ENCODE measurements around the gene UGT1A1.
"Not testable (repeated sequence)": the region's sequence is repeated elsewhere in the genome, so short reads cannot be mapped to it uniquely, and the experiment has no call there.

Gene UGT1A1

DNA sequence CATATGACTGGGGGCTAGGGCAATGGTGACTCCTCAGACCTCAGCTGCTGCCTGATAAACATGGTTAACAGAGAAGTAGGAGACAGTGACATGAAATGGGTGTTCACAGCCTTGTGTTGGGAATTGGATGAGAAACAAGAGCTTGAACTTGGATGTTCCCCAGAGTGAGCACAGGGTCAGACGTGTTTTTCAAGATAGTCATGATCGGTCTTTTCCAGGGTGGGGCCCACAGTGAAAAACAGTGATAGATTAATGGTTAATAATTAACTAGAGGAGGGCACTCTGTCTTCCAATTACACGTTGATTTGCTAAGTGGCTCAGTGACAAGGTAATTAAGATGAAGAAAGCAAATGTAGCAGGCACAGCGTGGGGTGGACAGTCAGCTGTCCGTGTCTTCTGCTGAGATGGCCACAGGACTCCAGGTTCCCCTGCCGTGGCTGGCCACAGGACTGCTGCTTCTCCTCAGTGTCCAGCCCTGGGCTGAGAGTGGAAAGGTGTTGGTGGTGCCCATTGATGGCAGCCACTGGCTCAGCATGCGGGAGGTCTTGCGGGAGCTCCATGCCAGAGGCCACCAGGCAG is 31.3 kb upstream of the UGT1A1 start, which contains the start of gene UGT1A3:
Gene UGT1A3, plus strand, starts transcription at position 320 of the 579 bp plus-strand sequence. Its CDS starts 85 bp downstream, at position 405.
- TF ChIP-seq, protein P1, sequence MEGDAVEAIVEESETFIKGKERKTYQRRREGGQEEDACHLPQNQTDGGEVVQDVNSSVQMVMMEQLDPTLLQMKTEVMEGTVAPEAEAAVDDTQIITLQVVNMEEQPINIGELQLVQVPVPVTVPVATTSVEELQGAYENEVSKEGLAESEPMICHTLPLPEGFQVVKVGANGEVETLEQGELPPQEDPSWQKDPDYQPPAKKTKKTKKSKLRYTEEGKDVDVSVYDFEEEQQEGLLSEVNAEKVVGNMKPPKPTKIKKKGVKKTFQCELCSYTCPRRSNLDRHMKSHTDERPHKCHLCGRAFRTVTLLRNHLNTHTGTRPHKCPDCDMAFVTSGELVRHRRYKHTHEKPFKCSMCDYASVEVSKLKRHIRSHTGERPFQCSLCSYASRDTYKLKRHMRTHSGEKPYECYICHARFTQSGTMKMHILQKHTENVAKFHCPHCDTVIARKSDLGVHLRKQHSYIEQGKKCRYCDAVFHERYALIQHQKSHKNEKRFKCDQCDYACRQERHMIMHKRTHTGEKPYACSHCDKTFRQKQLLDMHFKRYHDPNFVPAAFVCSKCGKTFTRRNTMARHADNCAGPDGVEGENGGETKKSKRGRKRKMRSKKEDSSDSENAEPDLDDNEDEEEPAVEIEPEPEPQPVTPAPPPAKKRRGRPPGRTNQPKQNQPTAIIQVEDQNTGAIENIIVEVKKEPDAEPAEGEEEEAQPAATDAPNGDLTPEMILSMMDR (IDR thresholded peaks at IDR 0.05; ENCODE audit: low read depth, low read length, missing control alignments): no peak
- no peak within 1 kb of the TSS for H3K4me3 ChIP-seq (ENCODE audit: low read depth, low read length)
- no peak for DNase-seq (ENCODE audit: low read depth)
- in situ Hi-C loops (cut with HindIII; ENCODE audit: low sequenced_read_pairs): no loop called here

DNA sequence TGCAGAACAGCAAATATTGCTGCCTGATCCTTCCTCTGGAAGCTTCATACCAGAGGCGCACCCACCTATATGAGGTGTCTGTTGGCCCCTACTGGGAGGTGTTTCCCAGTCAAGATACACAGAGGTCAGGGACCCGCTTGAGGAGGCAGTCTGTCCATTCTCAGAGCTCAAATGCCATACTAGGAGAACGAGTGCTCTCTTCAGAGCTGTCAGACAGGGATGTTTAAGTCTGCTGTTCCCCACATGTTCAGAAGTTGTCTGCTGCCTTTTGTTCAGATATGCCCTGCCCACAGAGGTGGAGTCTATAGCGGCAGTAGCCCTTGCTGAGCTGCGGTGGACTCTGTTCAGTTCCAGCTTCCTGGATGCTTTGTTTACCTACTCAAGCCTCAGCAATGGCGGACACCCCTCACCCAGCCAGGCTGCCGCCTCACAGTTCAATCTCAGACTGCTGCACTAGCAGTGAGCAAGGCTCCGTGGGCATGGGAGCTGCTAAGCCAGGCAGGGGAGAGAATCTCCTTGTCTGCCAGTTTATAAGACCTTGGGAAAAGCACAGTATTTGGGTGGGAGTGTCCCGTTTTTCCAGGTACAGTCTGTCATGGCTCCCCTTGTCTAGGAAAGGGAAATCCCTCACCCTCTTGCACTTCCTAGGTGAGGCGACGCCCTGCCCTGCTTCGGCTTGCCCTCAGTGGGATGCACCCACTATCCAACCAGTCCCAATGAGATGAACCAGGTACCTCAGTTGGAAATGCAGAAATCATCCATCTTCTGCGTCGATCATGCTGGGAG is 23.0 kb upstream of the UGT1A1 start:
- in situ Hi-C loops (cut with HindIII; ENCODE audit: low sequenced_read_pairs); DNase-seq (ENCODE audit: low read depth); H3K4me3 ChIP-seq (ENCODE audit: low read depth, low read length): not testable (repeated sequence)

DNA sequence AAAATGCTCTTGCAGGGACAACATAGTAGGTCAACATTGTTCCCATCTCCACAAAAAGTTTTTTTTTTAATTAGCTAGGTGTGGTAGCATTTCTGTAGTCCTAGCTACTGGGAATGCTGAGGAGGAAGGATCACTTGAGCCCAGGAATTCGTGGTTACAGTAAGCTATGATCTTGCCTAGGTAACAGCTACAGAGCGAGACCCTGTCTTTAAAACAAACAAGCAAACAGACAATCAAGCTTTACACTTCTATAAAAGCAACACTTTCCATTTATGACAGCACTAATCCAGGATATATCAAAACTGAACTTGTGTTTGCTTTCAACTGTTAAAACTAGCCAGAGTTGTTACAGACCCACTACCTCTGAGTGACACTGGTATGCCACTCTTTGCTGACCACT is 19.2 kb upstream of the UGT1A1 start:
- no peak for DNase-seq (ENCODE audit: low read depth)
- H3K4me3 ChIP-seq (ENCODE audit: low read depth, low read length): no peak overlapping the region
- TF ChIP-seq, protein P1 (IDR thresholded peaks at IDR 0.05; ENCODE audit: low read depth, low read length, missing control alignments): no peak
- in situ Hi-C loops (cut with HindIII; ENCODE audit: low sequenced_read_pairs): no loop called here

DNA sequence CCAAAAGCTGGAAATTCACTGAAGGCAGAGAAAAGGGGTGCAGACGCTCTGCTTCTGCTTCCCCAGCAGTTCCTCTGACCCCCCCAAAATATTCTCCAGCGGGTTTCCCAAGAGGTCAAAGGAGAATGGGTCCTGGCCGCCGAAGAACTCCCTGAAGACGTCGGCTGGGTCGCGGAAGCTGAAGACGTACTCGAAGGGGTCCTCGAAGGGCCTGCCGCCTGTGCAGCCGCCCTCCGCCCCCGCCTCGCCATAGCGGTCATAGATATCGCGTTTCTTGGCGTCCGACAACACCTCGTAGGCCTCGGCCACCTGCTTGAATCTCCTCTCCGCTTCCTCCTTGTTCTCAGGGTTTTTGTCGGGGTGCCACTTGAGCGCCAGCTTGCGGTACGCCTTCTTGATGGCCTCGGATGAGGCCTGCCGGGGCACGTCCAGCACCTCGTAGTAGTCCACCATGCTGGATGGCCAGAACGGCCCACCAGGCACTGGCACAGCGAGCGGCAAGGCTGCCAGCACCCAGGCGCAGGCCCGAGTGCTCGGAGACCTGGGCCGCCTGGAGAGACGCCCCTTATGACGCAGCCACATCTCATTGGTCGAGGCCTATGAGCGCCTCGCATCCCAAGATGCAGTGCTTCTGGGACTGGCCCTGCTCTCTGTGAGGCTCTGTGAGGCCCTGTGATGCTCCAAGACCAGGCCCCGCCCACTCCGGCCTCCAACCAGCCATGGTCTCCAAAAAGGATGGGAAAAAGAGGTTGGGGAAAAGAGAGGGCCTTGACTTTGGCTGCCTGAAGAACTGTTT is 16.4 kb upstream of the UGT1A1 start:
- no peak for DNase-seq (ENCODE audit: low read depth)
- H3K4me3 ChIP-seq (ENCODE audit: low read depth, low read length): no peak overlapping the region
- in situ Hi-C loops (cut with HindIII; ENCODE audit: low sequenced_read_pairs): no loop called here
- TF ChIP-seq, protein P1 (IDR thresholded peaks at IDR 0.05; ENCODE audit: low read depth, low read length, missing control alignments): no peak

DNA sequence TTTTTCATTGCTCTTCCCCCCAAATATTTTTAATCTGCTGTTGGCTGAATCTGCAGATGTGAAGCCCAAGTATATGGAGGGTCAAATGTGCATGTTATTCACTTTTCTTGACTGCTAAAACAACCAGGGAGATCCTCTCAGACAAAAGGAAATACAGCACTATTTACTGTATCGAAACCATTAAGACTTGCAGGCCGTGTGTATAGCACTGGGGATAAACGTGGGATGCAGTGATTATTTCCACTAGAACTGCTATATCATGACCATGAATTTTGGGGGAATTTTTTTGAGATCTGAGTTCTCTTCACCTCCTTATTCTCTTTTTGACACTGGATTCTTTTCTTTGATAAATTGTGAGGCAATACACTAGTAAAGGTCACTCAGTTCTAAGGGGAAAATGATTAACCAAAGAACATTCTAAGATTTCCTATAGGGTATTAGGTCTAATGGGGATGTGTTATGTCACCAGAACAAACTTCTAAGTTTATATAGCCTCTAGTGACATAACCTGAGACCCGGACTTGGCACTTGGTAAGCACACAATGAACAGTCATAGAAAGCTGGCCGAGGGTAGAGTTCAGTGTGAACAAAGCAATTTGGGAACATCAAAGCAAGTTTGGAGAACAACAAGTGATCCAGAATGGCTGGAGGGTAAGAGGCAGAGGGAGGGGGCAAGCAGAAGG is 14.9 kb upstream of the UGT1A1 start:
- TF ChIP-seq, protein P1 (IDR thresholded peaks at IDR 0.05; ENCODE audit: low read depth, low read length, missing control alignments): no peak
- in situ Hi-C loops (cut with HindIII; ENCODE audit: low sequenced_read_pairs): no loop called here
- no peak overlapping the region for H3K4me3 ChIP-seq (ENCODE audit: low read depth, low read length)
- DNase-seq (ENCODE audit: low read depth): no peak

DNA sequence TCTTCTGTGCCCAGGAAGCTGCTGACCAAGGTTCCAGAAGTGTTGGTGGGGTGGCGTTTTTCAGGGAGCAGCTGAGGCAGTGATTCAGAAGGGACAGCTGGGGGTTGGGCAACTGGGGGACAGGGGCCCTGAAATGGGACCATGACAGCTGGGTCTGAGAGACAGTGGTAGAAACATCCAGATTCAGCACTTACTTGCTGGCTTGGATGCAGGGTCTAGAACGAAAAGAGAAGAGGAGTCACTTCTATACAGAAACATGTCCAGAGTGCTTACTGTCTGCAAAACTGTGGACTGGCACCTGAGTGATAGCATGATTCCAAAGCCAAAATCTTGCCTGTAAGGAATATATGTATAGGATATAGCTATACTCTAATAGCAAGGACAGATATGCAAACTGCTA is 14.2 kb upstream of the UGT1A1 start:
- H3K4me3 ChIP-seq (ENCODE audit: low read depth, low read length); DNase-seq (ENCODE audit: low read depth); in situ Hi-C loops (cut with HindIII; ENCODE audit: low sequenced_read_pairs): not testable (repeated sequence)

All from astrocyte of the cerebellum (primary cell).